GM21723 (cell line): ENCODE measurements around the gene TBC1D17.

Source experiments
- ATAC-seq: cut with Tn5 transposase; IDR thresholded peaks from one replicate; pipeline ENCODE4 v1.9.1; 2021; ENCODE audit warnings: mild to moderate bottlenecking, moderate library complexity; ENCODE audit not compliant: unreplicated experiment

TBC1D17 gene

DNA sequence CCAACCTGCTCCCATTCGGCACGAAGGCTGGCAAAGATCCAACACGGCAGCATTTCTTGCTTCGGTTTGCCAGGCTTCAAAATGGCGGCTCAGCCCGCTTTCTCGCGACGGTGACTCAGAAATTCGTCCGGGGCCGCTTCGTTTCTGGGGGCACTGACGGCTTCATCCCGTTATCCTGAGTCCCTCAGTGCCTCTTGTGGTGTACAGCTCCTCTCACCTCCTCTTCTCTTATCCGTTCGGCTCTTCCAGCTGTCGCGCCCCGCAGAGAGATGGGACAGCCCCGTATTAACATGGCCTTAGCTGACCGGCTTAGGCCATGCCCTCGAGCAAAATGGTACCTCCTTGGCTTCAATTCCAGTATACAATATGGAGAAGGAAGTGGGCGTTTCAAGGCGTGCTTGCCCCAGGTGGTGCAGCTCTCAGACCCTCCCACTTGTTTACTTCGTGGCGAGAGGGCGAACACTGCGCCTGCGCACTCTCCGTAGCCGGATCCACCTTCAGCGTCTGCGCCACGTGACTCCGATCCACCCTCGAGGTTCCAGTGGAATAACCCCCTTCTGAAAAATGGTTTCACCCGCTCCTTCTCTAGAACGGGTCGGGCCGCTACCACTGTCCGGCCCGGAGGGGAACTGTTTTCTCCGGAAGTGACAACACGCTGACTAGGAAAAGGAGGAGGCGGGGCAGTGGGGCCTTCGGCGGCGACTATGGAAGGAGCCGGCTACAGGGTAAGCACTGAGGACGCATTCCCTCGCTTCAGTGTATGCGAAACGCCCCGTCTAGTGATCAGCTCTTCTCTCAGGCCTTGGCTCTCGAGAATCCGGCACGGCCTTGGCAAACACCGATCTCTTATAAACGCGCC, at the start of gene TBC1D17, which contains the start of gene AKT1S1:
Gene TBC1D17 (plus strand): TSS at position 683 of the 859 bp plus-strand sequence. CDS start 22 bp downstream, at position 705.
Gene AKT1S1 (minus strand): TSS at position 336 of the 859 bp plus-strand sequence. CDS start 4,060 bp downstream, outside the sequence.
- peak; percentile 63 for ATAC-seq

GRCh38 chr19:49829200-49829599, 48.3 kb upstream of the TBC1D17 start:
- no peak for ATAC-seq

- no peak for ATAC-seq
These were observed 47.8 kb upstream of the TBC1D17 start for GRCh38 chr19:49829721-49830120.

- no peak for ATAC-seq
These were observed 46.7 kb upstream of the TBC1D17 start for GRCh38 chr19:49830766-49831165.

DNA sequence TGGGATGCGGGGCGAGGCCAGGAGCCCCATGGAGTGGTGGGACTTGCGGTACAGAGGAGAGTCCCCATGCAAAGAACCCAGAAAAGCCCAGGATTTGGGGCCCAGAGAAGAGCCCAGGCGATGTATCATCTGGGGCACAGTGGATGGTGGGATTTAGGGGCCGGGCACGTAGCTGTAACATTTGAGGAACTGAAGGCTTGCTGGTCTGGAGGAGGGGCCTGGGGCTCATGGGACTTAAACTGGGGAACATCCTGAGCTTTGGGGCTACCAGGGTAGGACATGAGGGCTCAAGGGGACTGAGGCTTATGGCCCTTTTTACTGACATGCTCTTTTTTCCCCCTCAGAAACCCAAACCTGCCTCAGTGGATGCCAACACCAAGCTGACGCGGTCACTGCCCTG, 45.9 kb upstream of the TBC1D17 start:
- ATAC-seq = no peak

GRCh38 chr19:49832556-49832955, 44.9 kb upstream of the TBC1D17 start:
- ATAC-seq = no peak

DNA sequence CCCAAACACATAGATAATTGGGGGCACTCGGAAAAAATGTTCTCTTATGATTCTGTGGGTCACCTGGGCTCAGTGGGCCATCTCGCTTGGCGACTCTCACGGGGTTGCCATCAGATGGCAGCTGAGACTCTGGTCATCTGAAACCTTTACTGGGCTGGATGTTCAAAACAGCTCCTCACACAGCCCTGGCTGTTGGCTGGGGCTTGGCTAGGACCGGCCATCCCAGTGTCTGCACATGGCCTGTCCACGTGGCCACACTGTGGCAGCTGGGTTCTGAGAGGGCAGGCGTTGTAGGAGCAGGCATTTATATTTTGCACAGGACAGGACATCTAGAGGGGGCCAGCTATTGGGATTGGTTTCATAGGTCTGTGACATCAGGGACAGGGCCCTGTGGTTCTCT, 43.9 kb upstream of the TBC1D17 start:
- ATAC-seq = no peak

GRCh38 chr19:49835562-49835961, 41.9 kb upstream of the TBC1D17 start:
- no peak for ATAC-seq

GRCh38 chr19:49836176-49837008, 41.1 kb upstream of the TBC1D17 start:
- no peak for ATAC-seq

DNA sequence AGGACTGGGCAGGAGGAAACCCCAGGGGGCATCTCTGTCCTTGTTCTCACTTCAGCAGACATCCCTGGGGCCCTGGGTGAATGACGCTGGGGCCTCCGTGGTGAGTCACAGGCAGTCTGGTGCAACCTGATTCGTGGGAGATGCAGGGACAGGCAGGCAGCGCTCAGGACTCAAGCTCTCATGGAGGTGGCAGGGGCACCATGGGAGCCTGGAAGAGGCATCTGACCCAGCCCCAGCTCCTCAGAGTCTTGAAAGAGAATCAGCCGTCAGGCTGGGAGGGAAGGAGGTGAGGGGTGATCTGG, 40.5 kb upstream of the TBC1D17 start:
- ATAC-seq = no peak

- no peak for ATAC-seq
These were observed 40.1 kb upstream of the TBC1D17 start for GRCh38 chr19:49837425-49837824.

- no peak for ATAC-seq
These were observed 38.5 kb upstream of the TBC1D17 start for GRCh38 chr19:49838885-49839588.

DNA sequence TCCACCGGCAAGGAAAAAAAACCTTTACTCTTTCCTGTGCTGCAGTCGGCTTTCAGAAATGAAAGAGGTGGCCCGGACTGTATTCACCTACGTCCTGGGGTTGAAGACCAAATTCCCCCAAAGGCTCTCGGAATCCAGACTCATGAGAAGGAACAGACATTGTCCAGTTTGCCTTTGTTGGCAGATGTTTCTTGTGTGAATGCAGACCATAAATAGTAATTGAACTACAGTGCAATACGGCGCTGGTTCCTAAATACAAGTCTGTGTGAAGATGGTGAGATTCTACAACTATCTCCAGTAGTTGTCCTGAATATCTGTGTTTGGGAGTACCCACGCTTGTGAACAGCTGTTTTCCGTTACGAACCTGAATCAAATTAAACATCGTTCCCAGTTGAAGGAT, 37.8 kb upstream of the TBC1D17 start:
- no peak for ATAC-seq

DNA sequence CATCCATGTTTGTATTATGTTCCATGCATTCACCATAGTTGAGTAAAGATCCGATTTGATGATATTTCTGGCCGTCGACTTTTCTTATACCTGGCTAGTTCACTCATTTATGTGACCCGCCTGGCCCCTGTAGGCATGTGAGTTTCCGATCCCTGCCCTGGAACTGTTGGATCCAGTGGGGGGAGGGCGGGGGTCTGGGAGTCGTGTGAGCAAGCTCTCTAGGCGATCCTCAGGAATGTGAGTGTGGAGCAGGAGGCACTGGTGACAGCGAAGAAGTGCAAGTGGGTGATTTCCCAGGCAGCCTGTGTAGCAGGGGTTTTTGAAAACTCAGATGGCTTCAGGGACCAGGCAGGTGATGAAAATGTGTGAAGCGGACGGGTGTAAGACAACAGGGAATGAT, 37.2 kb upstream of the TBC1D17 start:
- ATAC-seq = no peak

GRCh38 chr19:49840736-49841249, 36.7 kb upstream of the TBC1D17 start:
- ATAC-seq = no peak

- ATAC-seq = peak; percentile 49
These were observed 34.2 kb upstream of the TBC1D17 start for GRCh38 chr19:49843265-49843664.

DNA sequence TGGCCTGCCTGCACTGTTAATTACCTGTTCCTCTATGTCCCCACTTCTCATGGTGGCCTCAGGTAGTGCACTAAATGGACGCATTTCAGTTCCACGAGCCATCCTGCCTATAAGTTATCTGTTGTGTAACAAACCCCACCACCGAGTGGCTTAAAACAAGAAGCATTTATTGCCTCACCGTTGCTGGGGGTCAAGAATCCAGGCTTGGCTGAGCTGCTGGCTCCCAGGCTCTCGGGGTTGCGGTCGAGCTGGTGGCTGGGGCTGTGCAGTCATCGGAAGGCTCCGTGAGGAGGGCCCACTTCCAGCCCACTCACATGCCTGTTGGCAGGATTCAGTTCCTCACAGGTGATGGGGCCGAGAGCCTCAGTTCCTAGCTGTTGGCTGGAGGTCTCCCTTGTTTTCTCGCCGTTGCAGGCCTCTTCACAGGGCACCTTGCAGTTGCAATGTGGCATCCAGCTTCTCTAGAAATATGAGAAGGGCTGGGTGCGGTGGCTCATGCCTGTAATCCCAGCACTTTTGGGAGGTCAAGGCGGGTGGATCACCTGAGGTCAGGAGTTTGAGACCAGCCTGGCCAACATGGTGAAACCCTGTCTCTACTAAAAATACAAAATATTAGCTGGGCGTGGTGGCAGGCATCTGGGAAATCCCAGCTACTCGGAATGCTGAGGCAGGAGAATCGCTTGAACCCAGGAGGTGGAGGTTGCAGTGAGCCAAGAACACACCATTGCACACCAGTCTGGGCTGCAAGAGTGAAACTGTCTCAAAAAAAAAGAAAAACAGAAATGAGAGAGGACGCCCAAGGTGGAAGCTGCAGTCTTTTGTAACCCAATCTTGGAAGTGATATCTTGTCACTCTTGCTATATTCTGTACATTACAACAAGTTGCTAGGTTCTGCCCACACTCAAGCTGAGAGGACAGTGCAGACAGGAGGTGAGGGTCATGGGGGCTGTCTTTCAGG, 33.1 kb upstream of the TBC1D17 start:
- ATAC-seq = no peak

DNA sequence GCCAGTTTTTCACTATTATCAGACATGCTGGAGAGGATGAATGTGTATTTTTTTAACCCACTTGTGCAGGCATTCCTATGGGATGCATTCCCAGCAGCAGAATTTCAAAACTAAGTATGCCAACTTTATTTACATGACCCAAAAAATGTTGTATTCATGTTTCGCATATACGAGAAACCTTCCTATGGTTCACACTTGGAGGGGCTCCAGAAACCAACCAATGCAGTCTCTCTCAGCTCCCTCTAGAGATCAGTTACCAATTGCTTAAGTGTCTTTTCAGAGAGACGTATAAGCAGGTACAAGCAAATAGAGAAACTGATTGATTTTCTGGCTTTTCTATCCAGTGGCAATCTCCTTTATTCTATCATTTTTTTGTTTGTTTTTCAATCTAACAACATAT, 32.1 kb upstream of the TBC1D17 start:
- no peak for ATAC-seq

DNA sequence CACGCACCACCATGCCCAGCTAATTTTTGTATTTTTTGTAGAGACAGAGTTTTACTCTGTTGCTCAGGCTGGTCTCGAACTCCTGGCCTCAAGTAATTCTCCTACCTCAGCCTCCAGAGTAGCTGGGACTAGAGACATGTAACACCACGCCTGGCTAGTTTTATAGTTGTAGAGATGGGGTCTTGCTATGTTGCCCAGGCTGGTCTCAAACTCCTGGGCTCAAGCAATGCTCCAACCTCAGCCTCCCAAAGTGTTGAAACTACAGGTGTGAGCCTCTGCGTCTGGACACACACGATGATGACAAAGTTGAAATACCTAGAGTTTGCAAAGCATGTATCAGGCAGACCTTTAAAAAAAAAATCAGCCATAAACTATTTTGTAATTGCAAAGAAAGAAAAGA, 31.1 kb upstream of the TBC1D17 start:
- ATAC-seq = no peak
